BE2C (cell line): ENCODE measurements around the gene TM9SF1.

ENCODE experiments used
- DNase-seq: peaks from one replicate; pipeline ENCODE4 v3.0.0-alpha.2; 2020
- H3K27me3 ChIP-seq: fragments of 250-450 bp; sonication (Bioruptor Pico); 2 replicates; pipeline ENCODE4 v1.5.1; 2020; ENCODE audit warnings: mild to moderate bottlenecking
- H3K36me3 ChIP-seq: fragments of 250-450 bp; sonication (Bioruptor Pico); 2 replicates; pipeline ENCODE4 v1.5.1; 2020; ENCODE audit warnings: mild to moderate bottlenecking
- H3K4me1 ChIP-seq: fragments of 250-450 bp; sonication (Bioruptor Pico); 2 replicates; pipeline ENCODE4 v1.5.1; 2020
- H3K4me3 ChIP-seq: 2 replicates; pipeline ENCODE4 v1.5.1; 2011; ENCODE audit warnings: low read depth, low read length
- H3K9me3 ChIP-seq: fragments of 250-450 bp; sonication (Bioruptor Pico); 2 replicates; pipeline ENCODE4 v1.5.1; 2020
- TF ChIP-seq, protein P1 (sequence below): IDR thresholded peaks from 2 replicates; pipeline ENCODE4 v1.5.1; 2012; ENCODE audit warnings: mild to moderate bottlenecking, low read depth, low read length

TM9SF1 gene

DNA sequence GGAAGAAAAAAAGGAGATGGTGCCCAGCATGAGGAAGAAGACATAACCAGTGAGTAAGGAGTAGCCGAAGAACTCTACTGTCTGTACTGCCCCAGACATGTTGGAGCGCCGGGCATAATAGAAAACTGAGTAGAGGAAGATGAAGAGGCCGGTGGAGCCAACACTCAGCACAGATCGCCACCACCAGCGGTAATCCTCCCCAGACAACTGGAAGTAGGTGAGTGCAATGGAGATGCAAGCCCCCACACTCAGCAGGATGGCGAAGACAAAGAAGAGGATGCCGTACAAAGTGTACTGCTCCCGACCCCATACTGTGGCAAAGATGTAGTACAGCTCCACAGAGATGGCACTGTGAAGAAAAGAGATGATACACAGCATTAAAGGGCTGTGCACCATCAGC lies 5.8 kb downstream of the TM9SF1 start:
- no peak overlapping the region for H3K4me3 ChIP-seq
- no peaks in the 10 kb centered on the region for H3K4me1 ChIP-seq
- no peak for DNase-seq
- TF ChIP-seq, protein P1, sequence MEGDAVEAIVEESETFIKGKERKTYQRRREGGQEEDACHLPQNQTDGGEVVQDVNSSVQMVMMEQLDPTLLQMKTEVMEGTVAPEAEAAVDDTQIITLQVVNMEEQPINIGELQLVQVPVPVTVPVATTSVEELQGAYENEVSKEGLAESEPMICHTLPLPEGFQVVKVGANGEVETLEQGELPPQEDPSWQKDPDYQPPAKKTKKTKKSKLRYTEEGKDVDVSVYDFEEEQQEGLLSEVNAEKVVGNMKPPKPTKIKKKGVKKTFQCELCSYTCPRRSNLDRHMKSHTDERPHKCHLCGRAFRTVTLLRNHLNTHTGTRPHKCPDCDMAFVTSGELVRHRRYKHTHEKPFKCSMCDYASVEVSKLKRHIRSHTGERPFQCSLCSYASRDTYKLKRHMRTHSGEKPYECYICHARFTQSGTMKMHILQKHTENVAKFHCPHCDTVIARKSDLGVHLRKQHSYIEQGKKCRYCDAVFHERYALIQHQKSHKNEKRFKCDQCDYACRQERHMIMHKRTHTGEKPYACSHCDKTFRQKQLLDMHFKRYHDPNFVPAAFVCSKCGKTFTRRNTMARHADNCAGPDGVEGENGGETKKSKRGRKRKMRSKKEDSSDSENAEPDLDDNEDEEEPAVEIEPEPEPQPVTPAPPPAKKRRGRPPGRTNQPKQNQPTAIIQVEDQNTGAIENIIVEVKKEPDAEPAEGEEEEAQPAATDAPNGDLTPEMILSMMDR: no peak
- H3K27me3 ChIP-seq: no peaks in the 10 kb centered on the region
- peaks cover 43% of the 10 kb centered on the region for H3K36me3 ChIP-seq
- no peaks in the 10 kb centered on the region for H3K9me3 ChIP-seq

DNA sequence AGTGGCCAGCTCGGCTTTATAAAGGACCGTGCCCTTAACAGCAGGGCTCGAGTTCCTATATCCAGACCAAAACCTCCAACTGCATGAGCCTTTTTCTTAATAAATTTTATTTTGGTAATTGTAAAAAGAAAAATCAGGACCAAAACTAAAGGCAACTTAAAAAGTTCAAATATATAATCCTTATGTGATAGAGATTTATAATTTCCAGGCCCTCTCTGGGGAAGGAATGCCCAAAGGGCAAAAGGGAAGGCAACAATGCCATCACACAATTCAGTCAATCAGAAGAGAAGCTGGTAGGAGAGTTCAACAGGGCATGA lies 6.2 kb downstream of the TM9SF1 start:
- H3K4me3 ChIP-seq: peak overlapping the region; percentile 94

DNA sequence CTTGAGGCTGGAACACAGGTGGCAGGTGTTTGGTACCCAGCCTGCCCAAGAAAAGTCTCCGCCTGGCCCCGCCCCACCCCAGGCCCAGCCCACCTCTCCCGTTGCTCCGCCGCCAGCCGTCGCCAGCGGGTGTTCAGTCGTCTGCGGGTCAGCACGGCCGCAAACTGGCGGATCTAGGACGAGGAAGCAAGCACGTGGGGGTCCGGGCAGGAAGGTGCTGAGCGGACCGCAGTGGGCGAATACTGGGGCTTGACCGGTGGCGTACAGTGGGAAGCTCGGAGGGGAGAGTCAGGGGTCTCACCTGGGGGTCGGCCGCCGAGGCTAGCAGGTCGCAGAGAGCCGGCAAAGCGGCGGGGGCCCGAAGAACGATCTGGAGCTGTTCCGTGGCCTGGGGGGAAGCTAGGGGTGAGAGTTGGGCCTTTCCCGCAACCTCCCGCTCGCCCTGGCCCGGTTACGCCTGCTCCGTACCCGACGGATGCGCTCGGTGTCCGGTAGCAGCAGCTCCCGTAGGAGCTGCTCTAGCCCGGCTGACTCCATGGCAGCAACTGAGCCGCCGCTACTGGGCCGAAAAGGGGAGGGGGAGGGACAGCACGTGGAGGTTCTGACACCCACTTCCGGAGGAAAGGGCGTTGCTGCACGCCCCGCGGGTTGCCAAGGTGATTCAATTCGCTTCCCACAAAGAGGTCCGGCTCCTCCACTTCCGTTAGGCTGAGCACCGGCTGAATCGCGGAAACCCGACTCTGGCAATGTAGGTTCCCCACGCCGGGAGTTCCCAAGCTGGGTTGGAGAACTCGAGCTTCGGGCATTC lies 6.8 kb downstream of the TM9SF1 start, which contains the start of gene IPO4:
IPO4 (minus strand) TSS at position 566 of the 808 bp plus-strand sequence; CDS start at position 537, 29 bp downstream.
- H3K4me3 ChIP-seq: peak within 1 kb of the TSS; percentile 94
- DNase-seq: peak; percentile 98
- TF ChIP-seq, protein P1: no peak
- peaks cover 49% of the 10 kb centered on the region for H3K36me3 ChIP-seq
- H3K4me1 ChIP-seq: no peaks in the 10 kb centered on the region
- H3K27me3 ChIP-seq: no peaks in the 10 kb centered on the region
- H3K9me3 ChIP-seq: no peaks in the 10 kb centered on the region

More for the DNA sequence above, 6.2 kb downstream of the TM9SF1 start:
- H3K4me1 ChIP-seq: no peaks in the 10 kb centered on the region
- peaks cover 46% of the 10 kb centered on the region for H3K36me3 ChIP-seq
- H3K27me3 ChIP-seq: no peaks in the 10 kb centered on the region
- TF ChIP-seq, protein P1: no peak
- no peaks in the 10 kb centered on the region for H3K9me3 ChIP-seq
- no peak for DNase-seq

DNA sequence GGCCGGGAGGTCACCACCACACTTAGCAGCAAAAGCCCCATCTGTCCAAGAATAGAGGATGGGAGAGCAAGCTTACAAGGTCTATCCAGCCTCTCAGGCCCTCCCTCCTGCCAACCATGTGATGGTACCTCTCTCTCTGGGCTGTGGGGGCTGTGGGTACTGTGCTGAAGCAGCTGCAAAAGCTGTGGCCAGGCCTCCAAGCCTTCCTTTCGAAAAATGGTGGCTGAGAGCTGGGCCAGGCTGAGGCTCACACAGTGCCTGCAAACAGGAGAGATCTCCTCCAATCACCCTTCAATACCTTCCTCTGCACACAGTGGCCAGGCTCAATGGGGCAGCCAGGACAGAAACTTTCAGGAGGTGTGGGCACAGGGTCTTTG lies 7.7 kb downstream of the TM9SF1 start:
- Histone ChIP-seq H3K27me3 (no peaks in the 10 kb centered on the region), H3K4me3 (peak overlapping the region; percentile 94), H3K9me3 (no peaks in the 10 kb centered on the region), H3K36me3 (peaks cover 53% of the 10 kb centered on the region), H3K4me1 (no peaks in the 10 kb centered on the region)
- TF ChIP-seq, protein P1: no peak
- no peak for DNase-seq

DNA sequence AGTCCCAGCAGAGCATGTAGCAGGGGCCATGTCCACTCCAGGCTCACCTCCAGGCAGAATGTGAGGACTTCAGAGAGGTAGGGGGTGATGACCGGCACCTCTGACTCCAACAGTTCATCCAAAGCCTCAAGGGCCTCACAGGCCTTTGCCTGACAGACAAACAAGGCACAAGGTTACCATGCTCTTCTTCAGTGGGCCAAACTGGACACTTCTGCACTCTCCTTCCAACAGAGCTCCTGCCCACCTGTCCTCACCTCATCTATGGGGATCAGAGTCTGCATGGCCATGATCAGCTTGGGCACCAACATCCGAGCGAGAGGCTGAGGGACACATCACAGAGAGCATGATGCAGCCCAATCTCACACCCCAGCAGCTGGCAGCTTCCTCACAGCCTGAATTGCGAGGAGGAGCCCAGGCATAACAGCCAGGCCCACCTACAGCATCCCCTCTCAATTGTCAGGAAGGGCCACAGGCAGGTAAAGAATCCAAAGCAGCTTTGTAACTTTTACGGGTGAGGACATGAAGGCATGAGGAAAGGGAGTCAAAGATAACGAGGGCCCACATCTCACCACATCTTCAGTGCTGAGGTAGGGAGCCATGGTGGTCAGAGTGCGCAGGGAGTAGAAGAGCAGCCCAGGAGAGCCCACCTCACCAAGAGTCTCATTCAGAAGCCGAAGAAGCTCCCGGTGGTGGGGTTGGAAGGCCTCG lies 8.3 kb downstream of the TM9SF1 start:
- TF ChIP-seq, protein P1: no peak
- no peak for DNase-seq
- Histone ChIP-seq H3K27me3 (no peaks in the 10 kb centered on the region), H3K4me1 (no peaks in the 10 kb centered on the region), H3K4me3 (peak overlapping the region; percentile 94), H3K9me3 (no peaks in the 10 kb centered on the region), H3K36me3 (peaks cover 53% of the 10 kb centered on the region)

DNA sequence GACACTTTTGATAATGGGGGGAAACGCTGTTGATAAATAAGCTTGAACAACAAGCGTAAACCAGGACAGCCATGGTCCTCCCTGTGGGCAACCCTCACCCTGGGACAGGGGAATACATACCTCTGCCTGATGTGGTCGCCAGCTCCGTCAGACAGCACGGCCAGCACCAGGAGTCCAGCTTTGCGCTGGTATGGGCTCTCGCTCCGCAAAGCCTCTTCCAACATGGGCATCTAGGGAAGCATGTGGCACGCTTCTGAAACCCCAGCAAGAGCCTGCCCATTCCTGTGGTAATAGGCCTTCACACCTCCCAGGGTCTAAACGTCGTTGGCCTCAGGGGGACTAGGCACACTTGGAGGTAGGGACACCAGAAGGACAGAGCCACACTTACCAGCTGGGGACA lies 9.5 kb downstream of the TM9SF1 start:
- no peaks in the 10 kb centered on the region for H3K9me3 ChIP-seq
- TF ChIP-seq, protein P1: no peak
- H3K27me3 ChIP-seq: no peaks in the 10 kb centered on the region
- no peak overlapping the region for H3K4me3 ChIP-seq
- no peaks in the 10 kb centered on the region for H3K4me1 ChIP-seq
- peaks cover 64% of the 10 kb centered on the region for H3K36me3 ChIP-seq
- DNase-seq: no peak
